ENCODE results near the gene HS6ST1.

The HS6ST1 gene

GRCh38 chr2:128310094-128310716 is 8.5 kb downstream of the HS6ST1 start:
- peak; percentile 37 for DNase-seq

DNA sequence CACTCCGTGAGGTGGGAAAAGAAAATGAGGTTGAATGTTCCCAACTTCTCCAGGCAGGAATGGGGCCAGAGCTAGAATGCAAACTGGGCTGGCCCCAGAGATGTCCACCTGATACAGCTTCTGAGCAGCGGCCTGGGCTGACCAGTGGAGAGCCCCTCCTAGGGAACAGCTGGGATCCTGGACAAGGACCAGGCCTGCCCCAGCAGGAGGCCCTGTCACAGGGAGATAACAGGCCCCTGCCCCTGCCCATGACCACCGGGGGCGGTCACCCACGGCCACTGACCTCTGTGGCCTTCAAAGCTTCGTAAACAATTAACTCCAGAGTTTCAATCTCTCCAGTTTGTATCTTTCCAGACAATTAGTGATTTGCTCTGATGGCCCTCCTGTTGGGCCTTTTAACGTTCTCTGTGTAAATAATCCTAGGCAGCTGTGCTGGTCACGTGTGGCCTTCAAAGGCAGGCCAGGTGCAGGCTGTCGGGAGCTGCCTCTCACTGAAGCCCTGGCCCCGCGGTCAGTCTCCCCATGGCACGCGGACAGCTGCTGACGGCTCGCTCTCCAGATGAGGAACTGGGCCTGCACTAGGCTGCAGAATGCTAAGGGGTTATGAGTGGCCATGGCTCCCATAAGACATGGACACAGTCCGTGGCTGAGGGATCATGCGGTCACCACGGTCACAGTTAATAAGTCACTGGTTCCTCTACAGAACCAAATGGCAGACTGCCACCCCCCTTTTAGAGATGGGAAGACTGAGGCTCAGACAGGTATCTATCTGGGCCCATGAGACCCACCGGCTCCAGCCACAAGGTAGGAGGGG is 9.2 kb downstream of the HS6ST1 start:
- peak; percentile 92 for DNase-seq

DNA sequence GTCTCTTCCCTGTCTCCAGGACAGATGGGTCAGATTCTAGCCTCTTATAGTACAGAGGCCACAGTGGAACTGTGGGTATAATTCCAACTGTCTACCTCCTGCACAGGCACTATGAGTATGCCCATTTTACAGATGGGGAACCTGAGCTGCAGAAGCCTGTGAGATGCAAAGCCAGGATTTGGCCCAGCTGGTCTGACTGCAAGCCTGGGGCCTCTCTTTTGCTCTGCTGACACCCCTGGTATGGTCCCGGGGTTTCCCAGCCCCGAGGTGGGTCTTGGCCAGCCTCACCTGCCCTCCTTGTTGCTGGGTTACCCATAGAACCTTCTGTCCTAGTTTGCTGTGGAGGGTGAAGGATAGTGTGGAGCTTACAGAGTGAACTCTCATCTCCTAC is 9.8 kb downstream of the HS6ST1 start:
- peak; percentile 21 for DNase-seq

DNA sequence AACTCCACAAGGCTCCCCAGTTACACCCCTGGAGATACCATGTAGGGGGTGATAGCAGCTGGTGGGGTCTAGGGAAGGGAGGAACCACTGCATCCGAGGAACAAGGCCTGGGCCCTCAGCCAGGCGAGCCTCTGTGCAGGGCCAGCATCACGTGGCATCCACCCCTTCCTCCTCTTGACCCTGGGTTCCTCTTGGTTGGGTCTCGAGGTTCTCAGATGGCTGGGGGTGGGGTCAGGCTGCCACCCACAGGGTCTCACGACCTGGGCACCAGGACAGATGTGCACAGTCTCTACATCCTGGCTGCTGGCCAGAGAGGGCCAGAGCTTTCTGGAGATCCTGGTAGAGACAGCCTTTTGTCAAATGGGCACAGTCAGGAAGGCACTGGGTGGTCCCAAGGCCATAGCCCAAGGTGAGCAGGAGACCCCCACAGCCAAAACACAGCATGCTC is 10.4 kb downstream of the HS6ST1 start:
- DNase-seq: no peak

- DNase-seq: no peak
These were observed 11.1 kb downstream of the HS6ST1 start for GRCh38 chr2:128307595-128307994.

DNA sequence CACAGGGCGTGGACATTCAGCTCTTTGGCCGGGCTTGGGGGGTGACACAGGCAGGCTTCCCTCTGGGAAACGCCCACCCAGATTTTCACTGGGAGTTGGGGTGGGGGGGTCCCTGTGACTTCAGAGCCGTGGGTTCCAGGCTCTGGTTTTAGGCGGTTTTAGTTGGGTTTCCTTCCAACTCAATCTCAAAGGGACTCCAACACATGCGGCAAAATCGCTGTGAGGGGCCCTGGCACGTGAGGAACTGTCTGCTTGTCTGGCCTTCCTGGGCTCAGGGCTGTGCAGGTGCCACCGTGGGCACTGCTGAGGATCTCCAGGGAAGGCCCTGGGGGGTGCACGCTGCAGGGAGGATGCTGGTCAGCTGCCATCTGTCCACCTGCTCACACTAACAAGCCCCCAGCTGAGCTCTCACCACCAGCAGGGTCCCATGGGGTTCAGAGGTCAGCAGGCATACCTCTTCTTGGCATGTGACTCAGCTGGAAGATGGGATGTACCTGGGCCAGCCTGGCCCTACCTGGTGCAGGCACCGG is 11.7 kb downstream of the HS6ST1 start:
- DNase-seq: peak; percentile 16

DNA sequence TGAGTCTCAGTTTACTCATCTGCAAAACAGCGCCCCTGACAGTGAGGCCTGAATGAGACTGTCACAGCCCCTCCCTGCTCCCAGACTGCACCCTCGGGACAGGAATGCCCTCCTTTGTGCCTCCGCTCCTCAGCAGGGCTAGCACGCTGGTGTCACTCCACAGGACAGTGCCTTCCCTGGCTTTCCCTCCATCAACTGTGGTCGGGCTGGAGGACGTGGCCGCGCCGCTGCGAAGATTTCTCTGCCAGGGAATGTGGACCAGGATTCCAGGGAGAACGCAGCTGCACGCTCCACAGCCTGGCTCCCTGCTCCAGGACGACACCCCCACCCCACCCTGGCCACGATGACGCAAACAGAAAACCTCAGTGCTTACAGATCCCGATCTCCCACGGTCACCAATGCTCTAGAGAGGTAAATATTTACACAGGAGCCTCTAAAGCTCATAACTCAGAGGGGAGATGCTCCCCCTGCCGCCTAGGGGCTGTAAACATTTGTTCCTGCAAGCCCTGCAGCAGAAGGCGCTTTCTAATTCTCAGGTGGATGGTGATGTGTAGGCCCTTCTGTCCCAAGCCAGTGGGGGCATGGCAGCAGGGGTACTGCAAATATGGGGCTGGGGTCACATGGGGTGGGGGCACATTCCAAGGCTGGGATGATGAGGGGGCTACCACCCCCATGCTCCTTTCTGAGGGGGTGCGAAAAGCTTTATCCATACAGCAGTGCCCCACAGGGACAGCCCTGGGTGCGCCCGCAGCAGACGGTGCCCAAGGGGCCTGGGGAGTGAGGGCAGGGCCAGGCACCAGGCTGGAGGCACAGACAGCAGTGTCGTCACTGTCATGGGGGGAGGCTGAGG is 12.4 kb downstream of the HS6ST1 start:
- peak; percentile 88 for DNase-seq

GRCh38 chr2:128305555-128306080 is 13.1 kb downstream of the HS6ST1 start:
- DNase-seq: peak; percentile 90

GRCh38 chr2:128304715-128305554 is 13.7 kb downstream of the HS6ST1 start:
- DNase-seq: peak; percentile 61

GRCh38 chr2:128304330-128304714 is 14.3 kb downstream of the HS6ST1 start:
- DNase-seq: no peak

GRCh38 chr2:128303911-128304310 is 14.8 kb downstream of the HS6ST1 start:
- DNase-seq: no peak

DNA sequence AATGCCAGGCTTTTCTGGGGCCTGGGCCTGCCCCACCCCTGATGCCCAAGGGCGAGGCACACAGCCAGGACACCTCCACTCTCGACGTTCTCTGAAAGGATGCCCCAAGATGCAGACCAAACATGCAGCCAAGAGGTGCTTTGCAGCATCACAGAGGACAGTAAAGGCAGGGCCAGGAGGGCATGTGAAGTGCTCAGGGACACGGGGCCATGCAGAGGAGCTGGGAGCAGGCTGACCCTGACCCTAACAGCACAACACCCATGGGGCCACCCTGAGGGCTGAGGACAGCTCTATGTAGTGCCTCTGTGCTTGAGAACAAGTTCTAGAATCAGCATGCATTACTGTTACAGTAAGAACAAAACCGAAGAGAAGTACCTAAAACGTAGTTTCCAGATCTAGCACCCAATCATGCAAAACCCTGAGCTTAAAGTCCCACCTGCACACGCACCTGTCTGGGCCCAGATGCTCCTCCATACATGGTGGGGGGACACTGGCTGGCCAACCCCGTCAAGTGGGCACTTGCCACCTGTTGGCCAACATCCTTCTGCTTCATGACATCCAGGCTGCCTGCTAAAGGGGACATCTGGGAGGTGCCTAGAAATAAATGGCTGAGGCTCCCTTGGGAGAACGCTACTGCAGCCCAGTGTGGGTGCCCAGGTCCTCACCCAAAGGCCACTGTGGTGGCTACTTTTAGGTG is 15.4 kb downstream of the HS6ST1 start:
- DNase-seq: no peak

DNA sequence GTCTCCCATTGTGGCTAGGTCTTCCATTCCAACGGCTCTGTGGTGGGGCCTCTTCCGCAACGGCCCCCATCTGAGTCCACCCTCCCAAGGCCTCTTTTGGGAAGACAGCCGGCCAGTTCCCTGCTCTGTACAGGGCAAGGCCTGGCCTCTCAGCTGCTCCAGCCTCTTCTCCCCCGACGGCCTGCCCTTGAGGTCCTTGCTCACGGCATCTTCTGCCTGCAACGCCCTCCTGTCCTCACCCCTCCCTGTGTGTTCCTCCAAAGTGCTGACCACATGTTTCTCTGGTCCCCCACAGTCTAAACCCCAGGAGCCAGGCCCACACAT is 16.0 kb downstream of the HS6ST1 start:
- no peak for DNase-seq

DNA sequence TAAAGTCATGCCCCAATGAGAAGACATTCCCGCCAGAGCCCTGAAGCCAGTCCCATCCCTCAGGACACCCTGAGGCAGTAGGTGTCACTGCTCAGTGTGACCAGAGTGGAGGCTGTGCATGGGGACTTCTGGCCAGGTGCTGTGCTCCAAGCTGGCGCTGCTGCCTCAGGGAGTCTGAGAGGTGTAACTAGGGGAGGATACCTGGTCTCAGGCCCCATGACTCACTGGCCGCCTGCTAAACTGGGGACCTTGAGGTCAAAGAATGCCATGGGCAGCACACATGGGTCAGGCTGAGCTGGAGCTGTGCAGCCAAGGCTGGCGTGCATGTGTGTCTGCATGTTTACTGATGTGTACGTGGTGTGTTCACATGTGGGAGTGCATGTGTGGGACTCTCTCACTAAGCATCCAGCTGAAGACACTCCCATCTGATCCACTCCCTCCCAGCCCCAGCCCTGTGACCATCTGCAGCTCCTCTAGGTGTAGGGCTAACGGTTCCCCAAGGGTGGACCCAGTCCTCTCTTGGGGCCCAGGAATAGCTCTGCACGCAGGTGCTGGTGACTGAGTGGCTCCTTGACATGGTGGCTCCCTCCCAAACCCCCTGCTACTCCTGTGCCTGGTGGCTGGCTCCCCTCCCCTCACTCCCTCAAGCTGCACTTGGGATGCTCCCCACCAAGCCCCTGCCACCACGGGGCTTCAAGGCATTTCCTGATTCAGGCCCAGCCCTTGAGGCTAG is 16.5 kb downstream of the HS6ST1 start:
- no peak for DNase-seq

GRCh38 chr2:128301501-128301966 is 17.1 kb downstream of the HS6ST1 start:
- DNase-seq: no peak

DNA sequence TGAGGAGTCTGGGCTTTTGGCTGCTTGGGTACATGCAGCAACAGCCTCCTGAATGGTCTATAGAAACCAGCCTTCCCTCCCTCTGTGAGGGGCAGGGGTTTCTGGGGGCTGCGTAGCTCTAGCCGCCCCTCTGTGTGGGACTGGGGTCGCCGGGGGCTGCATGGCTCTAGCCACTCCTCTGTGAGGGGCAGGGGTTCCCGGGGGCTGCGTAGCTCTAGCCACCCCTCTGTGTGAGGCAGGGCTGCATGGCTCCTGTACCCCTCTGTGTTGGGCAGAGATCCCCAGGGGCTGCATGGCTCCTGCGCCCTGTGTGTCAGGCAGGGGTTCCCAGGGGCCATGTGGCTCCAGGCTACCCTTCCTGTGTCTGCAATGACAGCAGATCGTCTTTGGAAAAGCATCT is 17.6 kb downstream of the HS6ST1 start:
- DNase-seq: no peak

DNA sequence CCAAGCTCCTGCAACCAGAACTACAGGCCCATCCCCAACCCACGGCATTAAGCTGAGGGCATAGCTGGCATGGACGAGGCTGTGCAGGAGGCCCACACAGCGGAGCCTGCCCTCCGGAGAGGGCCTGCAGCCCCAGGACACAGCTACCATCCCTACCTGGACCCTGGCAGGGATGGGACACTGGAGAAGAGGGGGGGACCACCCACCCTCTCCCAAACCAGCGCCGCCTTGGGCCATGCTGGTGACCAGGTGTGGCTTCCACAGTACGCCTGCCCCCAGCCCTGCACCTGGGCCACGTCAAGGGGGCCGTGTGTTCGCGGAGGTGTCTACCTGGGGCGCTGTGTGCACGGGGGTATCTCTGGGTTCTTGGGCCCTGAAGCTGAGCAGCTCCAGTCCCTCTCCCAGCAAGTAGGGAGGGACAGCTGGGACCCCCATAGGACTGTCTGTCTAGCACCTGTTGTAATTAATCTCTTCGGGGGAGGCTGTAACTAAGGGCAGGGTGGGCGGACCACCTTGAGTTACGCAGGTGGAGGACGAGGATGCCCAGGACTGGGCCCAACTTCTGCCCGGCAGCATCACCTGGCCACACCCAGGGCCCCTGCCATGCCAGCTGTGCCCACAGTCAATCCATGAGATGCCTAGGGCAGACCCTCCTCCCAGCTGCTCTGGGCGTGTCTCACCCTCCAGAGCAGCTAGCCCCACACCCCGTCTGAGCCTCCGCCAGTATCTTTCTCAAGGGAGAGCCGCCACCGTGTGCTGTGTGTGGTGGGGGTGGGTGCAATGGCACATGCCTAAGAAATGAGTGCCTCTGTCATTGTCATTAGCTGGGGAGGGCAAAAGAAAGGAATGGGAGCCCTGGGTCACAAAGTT is 18.3 kb downstream of the HS6ST1 start:
- no peak for DNase-seq

DNA sequence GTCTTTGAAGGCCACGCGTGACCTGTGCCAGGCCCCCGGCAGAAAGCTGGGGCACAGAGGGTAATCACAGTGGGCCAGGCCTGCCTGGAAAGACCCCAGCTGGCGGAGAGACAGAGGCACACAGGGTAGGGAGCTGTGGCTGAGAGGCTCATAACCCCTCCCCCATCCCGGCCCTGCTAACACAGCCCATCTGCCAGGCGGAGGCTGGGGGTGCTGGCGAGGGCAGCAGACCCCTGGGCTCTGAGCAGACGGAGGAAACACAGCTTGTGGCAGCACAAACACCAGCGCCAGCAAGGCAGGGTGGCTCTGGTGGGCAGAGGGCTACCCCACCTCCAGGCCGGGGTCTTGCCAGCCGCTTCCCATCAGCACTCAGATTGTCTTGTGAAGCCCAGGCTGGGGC is 19.0 kb downstream of the HS6ST1 start:
- no peak for DNase-seq

GRCh38 chr2:128298846-128299507 is 19.7 kb downstream of the HS6ST1 start:
- no peak for DNase-seq
